Gastroesophageal sphincter (tissue), 3 donors: ENCODE results near the gene PDAP1.

Experiments
- CTCF ChIP-seq, 4 experiments: fragments of 200-600 bp in 2 of 4; fragments of 450-650 bp in 2 of 4; sonication (generic) in 1 of 4; IDR thresholded peaks; one replicate each; pipeline ENCODE4 v1.5.1; 2017 to 2019; ENCODE audit warnings: antibody characterized with exemption in 4 of 4, mild to moderate bottlenecking in 2 of 4, moderate library complexity in 2 of 4
- EP300 ChIP-seq: sonication (generic); formaldehyde crosslinking; IDR thresholded peaks from one replicate; pipeline ENCODE4 v1.6.1; 2017; ENCODE audit warnings: antibody characterized with exemption, mild to moderate bottlenecking
- POLR2A ChIP-seq, 2 donors: fragments of 450-650 bp; IDR thresholded peaks; one replicate each; pipeline ENCODE4 v1.6.1; 2017; ENCODE audit warnings: antibody characterized with exemption in 2 of 2, mild to moderate bottlenecking in 2 of 2, moderate library complexity in 1 of 2
- POLR2AphosphoS5 ChIP-seq: sonication (generic); formaldehyde crosslinking; IDR thresholded peaks from one replicate; pipeline ENCODE4 v1.6.1; 2017; ENCODE audit warnings: antibody characterized with exemption

GRCh38 chr7:99379043-99379577, 29.3 kb downstream of the PDAP1 start:
- TF ChIP-seq CTCF (IDR thresholded peaks at IDR 0.05), result peak in 1 of 4 experiments; percentile 41
- no peak for TF ChIP-seq EP300
- peak; percentile 35 for TF ChIP-seq POLR2AphosphoS5
- no peak for TF ChIP-seq POLR2A (IDR thresholded peaks at IDR 0.05)
